Esophagus mucosa (tissue), 1 donor: ENCODE measurements around the gene PLXND1. TPM values are rescaled to one million over a fixed set of nuclear protein-coding genes. Genes with fewer than 3 reads are reported as not detected.
"Not testable (repeated sequence)": the region's sequence is repeated elsewhere in the genome, so short reads cannot be mapped to it uniquely, and the experiment has no call there.

ENCODE experiments used
- ATAC-seq: fragments of 200-7000 bp; cut with Tn5 transposase; one replicate; pipeline ENCODE4 v1.9.1; 2020
- total RNA-seq: library from RNA; stranded (reverse); gene quantifications from one replicate; pipeline ENCODE4 v1.2.4, GENCODE V29; 2023
- donor health status: DM: yes; HTN: yes; CAD: no.

The PLXND1 gene
- total RNA-seq, 1 donor from 2014 or later = 15.8 TPM

GRCh38 chr3:129614435-129614834 is 8.0 kb upstream of the PLXND1 start:
- ATAC-seq = no peak

DNA sequence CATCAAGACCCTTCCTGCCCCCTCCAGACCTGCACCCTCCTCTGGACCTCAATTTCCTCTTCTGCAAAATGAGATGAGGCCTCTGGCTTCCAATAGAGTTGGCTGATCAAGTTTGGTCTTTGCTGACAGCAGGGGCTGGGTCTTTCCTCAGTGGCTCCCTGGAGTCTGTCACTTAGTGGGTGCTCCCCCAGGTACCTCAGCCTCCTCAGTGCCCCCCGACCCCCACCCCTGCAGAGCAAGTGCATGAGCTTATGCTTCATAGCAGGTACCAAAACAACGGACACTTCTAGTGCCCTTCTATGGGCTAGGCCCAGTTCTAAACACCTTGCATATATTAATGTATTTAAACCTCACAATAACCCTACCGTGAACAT is 6.9 kb upstream of the PLXND1 start:
- no peak for ATAC-seq

GRCh38 chr3:129612534-129613366 is 6.3 kb upstream of the PLXND1 start:
- no peak for ATAC-seq

GRCh38 chr3:129611812-129612533 is 5.5 kb upstream of the PLXND1 start:
- no peak for ATAC-seq

DNA sequence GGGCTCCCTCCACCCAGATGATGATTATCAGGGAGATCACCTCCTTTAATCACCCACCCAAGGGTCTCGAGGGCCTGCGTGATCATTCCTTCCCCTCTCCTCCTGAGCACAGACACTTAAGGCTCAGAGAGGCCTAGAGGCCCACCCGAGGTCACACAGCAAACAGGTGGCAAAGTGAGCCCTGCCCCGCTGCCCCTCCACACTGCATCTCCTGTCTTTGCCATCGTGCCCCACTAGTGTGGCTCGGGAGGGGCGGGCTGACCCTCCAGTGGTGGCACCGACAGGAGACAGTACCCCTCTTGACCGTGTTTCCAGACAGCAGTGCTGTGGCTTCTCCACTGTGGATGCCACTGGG is 4.9 kb upstream of the PLXND1 start:
- ATAC-seq = no peak

- ATAC-seq = not testable (repeated sequence)
These were observed 4.4 kb upstream of the PLXND1 start for GRCh38 chr3:129610794-129611445.

DNA sequence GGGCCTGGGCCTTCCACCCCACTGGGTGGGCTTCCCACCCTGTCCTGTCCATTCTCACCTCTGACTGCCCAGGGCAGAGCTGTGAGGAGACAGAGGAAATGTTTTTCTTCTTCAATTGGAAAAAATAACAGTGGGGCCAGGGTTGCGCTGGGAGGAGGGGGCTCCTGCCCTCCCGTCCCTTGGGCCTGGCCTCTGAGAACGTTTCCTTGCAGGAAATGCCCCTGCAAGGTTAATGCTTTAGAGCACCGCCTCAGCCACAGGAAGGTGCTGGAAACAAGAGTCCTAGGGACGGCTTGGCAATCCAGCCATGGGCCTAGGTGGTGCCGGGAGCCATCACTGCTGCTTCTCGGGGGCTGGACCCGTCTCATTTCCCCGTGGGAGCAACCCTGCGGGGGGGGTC is 3.8 kb upstream of the PLXND1 start:
- ATAC-seq = no peak

DNA sequence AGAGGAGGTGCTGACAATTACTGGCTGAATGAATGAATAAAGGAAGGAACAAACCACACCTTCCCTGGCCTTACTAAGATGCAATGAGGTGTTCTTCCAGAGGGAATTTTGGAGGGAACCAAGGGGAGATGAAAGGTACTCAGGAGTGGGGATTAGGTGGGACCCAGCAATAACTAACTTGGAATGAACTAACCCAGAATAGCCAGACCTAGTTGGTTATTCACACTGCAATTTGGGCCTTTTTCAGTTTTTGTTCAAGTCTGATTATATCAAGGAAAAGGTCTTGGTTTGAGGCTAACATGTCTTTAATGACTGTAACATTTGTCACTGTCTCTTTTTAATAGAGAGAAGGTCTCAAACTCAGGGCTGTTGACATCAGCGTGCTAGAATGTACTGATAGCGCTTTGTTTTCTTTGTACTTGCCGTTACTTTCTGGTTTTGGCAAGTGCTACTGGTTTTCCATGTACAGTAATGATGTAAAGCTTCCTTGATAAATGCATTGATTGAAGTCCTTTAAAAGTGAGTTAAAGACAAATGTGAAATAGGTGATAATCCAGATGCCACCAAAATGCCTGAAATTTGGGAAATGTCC is 3.2 kb upstream of the PLXND1 start:
- ATAC-seq = no peak

GRCh38 chr3:129608936-129609590 is 2.6 kb upstream of the PLXND1 start:
- ATAC-seq = no peak

- ATAC-seq = no peak
These were observed 1.8 kb upstream of the PLXND1 start for GRCh38 chr3:129608087-129608935.

GRCh38 chr3:129607391-129608068 is 1.1 kb upstream of the PLXND1 start:
- ATAC-seq = no peak

- ATAC-seq = peak; percentile 2
These were observed 397 bp downstream of the PLXND1 start for GRCh38 chr3:129605922-129606635.

- ATAC-seq = peak; percentile 28
These were observed 1.1 kb downstream of the PLXND1 start for GRCh38 chr3:129605203-129605921.

DNA sequence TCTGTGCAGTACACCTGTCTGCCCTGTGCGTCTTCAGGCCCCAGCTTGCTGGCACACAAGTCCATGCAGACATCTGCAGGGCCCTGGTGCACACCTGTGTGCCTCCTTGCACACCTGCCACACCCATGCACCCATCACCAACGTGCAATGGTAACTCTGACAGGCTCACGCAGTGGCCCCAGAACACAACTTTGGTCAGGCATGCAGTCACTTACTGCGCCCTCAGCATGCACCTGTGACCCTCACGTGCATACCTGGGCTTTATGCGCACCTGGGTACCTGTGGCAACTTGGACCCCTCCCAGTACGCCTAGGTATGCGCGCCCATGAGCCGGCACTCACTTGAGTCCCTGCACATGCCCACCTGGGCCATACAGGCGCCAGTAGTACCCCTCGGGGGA is 1.7 kb downstream of the PLXND1 start:
- no peak for ATAC-seq

DNA sequence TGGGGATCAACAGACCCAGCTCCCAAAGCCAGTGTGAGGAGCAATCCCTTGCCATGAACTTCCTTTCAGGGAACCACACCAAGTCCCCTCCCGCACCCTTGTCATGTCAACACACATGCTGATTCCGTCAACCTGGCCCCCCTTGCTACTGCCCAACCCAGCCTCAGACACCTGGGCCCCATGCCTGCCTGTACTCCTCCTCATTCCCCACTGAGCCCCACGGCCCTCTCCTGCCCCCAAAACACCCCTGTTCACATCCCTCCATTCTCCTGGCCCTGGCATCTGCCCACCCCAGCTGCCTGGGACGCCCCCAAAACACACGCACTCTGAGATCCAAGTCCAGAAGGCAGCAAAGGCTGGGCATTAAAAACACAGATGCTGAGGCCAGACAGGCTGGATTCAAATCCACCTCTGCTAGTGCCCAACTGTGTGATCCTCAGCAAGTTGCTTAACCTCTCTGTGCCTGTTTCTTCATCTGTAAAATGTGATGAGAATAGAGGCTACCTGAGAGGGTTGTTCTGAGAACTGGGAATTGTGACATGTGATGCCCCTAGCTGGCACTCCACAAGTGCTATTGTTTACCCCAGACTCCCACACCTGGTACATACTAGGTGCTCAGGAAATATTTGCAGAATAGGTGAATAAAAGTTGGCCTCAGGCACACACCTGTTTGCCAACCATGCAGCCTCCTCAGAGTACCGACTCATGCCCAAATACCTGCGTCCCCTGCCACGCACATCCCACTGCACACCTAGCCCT is 2.3 kb downstream of the PLXND1 start:
- no peak for ATAC-seq

GRCh38 chr3:129603561-129603942 is 2.9 kb downstream of the PLXND1 start:
- no peak for ATAC-seq

- ATAC-seq = peak; percentile 3
These were observed 3.5 kb downstream of the PLXND1 start for GRCh38 chr3:129602730-129603560.

GRCh38 chr3:129602309-129602708 is 4.2 kb downstream of the PLXND1 start:
- no peak for ATAC-seq
